HCT116 (cell line): ENCODE measurements around the gene VMAC.

ENCODE experiments used
- CBX3 ChIP-seq: IDR thresholded peaks from 2 replicates; pipeline ENCODE4 v1.6.1; 2012; ENCODE audit warnings: low read depth
- CEBPB ChIP-seq: IDR thresholded peaks from 2 replicates; pipeline ENCODE4 v1.6.1; 2012; ENCODE audit warnings: low read depth
- CTCF ChIP-seq, 3 experiments: fragments of 200-600 bp in 1 of 3; sonication (generic) in 1 of 3; IDR thresholded peaks in 2 of 3; conservative IDR thresholded peaks in 1 of 3; 2 replicates each; pipeline ENCODE4 v1.5.1; 2012 to 2017; ENCODE audit warnings: low read depth in 2 of 3, low read length in 2 of 3, antibody characterized with exemption in 1 of 3, borderline replicate concordance in 1 of 3, control low read depth in 1 of 3, mild to moderate bottlenecking in 1 of 3, mixed read lengths in 1 of 3, mixed run types in 1 of 3, moderate library complexity in 1 of 3; ENCODE audit not compliant: insufficient read depth in 1 of 3
- POLR2A ChIP-seq: IDR thresholded peaks from 2 replicates; pipeline ENCODE4 v1.7.0; 2011; ENCODE audit warnings: borderline replicate concordance; ENCODE audit not compliant: insufficient read depth, insufficient read length; ENCODE audit errors: extremely low read depth
- POLR2AphosphoS5 ChIP-seq: IDR thresholded peaks from 2 replicates; pipeline ENCODE4 v1.6.1; 2011; ENCODE audit warnings: mild to moderate bottlenecking, low read depth, low read length, moderate library complexity
- REST ChIP-seq: IDR thresholded peaks from 2 replicates; pipeline ENCODE4 v1.6.1; 2012; ENCODE audit warnings: low read depth
- ZNF274 ChIP-seq: fragments of 200-500 bp; sonication (Bioruptor generic); IDR thresholded peaks from 2 replicates; pipeline ENCODE4 v1.6.1; 2014; ENCODE audit warnings: mild to moderate bottlenecking, low read depth, low read length, inconsistent platforms

GRCh38 chr19:5943623-5944022 lies 39.0 kb downstream of the VMAC start:
- no peak for TF ChIP-seq CEBPB
- TF ChIP-seq CTCF (IDR thresholded peaks at IDR 0.05 in 2 of 3, conservative IDR thresholded peaks at IDR 0.05 in 1 of 3; ENCODE audit: borderline replicate concordance in 1 of 3, insufficient read depth in 1 of 3, low read depth in 2 of 3, low read length in 2 of 3), result no peak
- TF ChIP-seq ZNF274, result no peak
- no peak for TF ChIP-seq POLR2A
- no peak for TF ChIP-seq CBX3
- no peak for TF ChIP-seq POLR2AphosphoS5
- no peak for TF ChIP-seq REST
